Uterine smooth muscle cell (primary cell): Measurements from ENCODE around the gene ZMYND11. TPM values are rescaled to one million over a fixed set of nuclear protein-coding genes. Genes with fewer than 3 reads are reported as not detected.

Experiments used
- total RNA-seq: library from RNA; depleted of rRNA; stranded (reverse); fragments of >200 nt; gene quantifications from 2 replicates; pipeline ENCODE4 v1.2.3, GENCODE V29; 2014

ZMYND11 gene
- 59.0 and 73.4 TPM in 2 replicates for total RNA-seq

GRCh38 chr10:135132-135600 lies at the start of gene ZMYND11:
Gene ZMYND11, plus strand, starts transcription at chr10:135455. Its CDS starts 44,558 bp downstream, at chr10:180013.

Other genes with a start within 250 kb of the ZMYND11 start
- not detected in 2 replicates for gene TUBB8, start 86.2 kb upstream of the ZMYND11 start, total RNA-seq